GM15510 (cell line): Measurements from ENCODE around the gene HSPA12A.

Experiments
- POLR2A ChIP-seq: IDR thresholded peaks from 3 replicates; pipeline ENCODE4 v1.6.1; 2011; ENCODE audit warnings: borderline replicate concordance; ENCODE audit not compliant: insufficient read length; ENCODE audit errors: extremely low read depth

The HSPA12A gene

GRCh38 chr10:116775488-116776400 lies 33.4 kb upstream of the HSPA12A start:
- TF ChIP-seq POLR2A, result no peak

GRCh38 chr10:116774728-116775151 lies 32.4 kb upstream of the HSPA12A start:
- no peak for TF ChIP-seq POLR2A

GRCh38 chr10:116772909-116773705 lies 30.7 kb upstream of the HSPA12A start:
- no peak for TF ChIP-seq POLR2A

- TF ChIP-seq POLR2A, result no peak
Measured at GRCh38 chr10:116771959-116772585, 29.7 kb upstream of the HSPA12A start.

- TF ChIP-seq POLR2A, result no peak
Measured at GRCh38 chr10:116771101-116771958, 29.0 kb upstream of the HSPA12A start.

GRCh38 chr10:116770281-116770680 lies 27.9 kb upstream of the HSPA12A start:
- TF ChIP-seq POLR2A, result no peak

GRCh38 chr10:116769791-116770190 lies 27.4 kb upstream of the HSPA12A start:
- TF ChIP-seq POLR2A, result no peak

- TF ChIP-seq POLR2A, result no peak
Measured at GRCh38 chr10:116769368-116769767, 27.0 kb upstream of the HSPA12A start.

GRCh38 chr10:116768786-116769185 lies 26.4 kb upstream of the HSPA12A start:
- TF ChIP-seq POLR2A, result no peak

- no peak for TF ChIP-seq POLR2A
Measured at GRCh38 chr10:116766837-116767634, 24.7 kb upstream of the HSPA12A start.

GRCh38 chr10:116766241-116766827 lies 24.0 kb upstream of the HSPA12A start:
- no peak for TF ChIP-seq POLR2A

GRCh38 chr10:116765648-116766081 lies 23.3 kb upstream of the HSPA12A start:
- TF ChIP-seq POLR2A, result no peak

GRCh38 chr10:116764979-116765378 lies 22.6 kb upstream of the HSPA12A start:
- no peak for TF ChIP-seq POLR2A

GRCh38 chr10:116763440-116763839 lies 21.1 kb upstream of the HSPA12A start:
- TF ChIP-seq POLR2A, result no peak

- no peak for TF ChIP-seq POLR2A
Measured at GRCh38 chr10:116761883-116762282, 19.5 kb upstream of the HSPA12A start.
